ENCODE results near the gene FRS2.

The FRS2 gene

DNA sequence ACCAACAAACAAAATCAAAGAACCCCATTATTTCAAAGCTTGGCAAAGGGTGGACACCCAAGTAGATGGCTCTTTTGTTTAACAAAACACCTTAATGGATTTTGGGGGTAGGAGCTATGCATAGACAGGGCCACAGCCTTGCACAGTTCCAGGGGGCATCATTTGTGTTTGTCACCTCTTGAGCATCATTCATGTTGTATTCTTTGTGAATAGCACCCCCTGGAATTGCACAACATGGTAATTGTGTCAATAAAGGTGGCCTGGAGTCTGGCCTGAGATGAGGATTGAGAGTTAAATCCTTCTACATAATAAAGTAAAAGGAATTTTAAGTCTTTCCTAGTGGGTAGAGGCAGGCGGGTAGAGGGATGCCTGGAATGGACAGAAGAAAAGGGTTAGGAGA lies 3.3 kb upstream of the FRS2 start:
- DNase-seq, result no peak

DNA sequence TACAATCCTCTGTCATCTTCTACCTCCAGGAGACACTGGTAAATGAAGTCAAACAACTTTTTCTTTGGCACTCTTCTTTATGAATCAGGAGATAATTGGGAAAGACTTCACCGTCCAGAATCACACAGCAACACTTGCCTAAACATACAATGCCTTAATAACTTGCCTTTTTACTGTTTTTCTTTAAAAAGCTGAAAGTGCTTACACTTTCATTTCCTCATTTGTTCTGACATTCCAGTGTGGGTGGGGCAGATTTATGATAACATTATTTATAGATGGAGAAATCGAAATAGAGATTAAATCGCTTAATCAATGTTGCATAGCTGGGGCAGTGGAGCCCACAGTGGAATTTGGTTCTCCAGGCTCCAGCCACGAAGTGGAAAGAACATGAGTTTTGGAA lies 2.8 kb upstream of the FRS2 start:
- DNase-seq, result no peak

DNA sequence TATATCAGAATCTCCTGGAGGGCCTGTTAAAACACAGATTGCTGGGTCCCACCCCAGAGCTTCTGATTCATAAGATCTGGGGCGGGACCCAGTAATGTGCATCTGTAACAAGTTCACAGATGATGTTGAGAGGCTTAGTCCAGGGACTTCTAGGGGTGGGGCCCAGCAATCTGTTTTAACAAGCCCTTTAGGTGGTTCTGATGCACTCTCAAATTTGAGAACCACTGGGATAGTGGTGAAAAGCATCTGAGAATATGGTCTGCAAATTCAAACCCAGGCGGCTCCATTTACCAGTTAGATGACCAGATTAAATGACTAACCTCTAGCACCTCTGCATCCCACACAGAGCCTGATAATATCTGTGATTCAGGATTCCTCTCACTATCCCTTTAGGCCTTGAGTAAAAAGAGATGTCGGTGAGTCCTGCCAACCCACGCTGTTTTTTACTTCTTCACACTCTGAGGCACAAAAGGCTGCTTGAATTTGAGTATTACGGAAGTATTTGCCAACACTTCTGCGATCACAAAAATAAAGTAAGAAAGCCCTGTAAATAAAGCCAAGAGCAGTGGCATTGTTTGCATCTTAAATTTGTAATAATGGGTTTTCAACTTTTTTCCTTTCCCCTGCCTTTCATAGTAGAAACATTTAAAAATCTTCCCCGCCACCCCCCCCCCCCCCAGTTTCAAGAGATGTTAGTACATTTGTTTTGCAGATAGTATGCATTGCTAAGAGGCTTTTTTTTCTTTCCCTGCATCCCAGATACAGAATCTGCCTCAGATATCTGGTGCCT lies 1.8 kb upstream of the FRS2 start:
- peak; percentile 34 for DNase-seq

DNA sequence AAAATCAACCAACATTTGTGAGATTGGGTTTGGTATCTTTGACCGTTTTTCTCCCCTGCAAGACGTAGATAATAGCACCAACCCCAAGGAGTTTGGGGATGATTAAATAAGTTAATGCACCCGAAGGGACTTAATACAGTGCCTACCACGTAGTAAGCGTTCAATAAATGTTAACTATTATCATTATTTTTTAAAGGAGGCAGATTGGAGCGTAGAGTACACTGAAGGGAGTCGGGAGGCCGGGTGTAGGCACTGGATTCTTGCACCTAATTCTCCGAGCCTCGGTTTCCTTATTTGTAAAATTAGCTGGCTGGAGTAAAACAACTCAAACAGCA lies 367 bp upstream of the FRS2 start:
- DNase-seq, result no peak

DNA sequence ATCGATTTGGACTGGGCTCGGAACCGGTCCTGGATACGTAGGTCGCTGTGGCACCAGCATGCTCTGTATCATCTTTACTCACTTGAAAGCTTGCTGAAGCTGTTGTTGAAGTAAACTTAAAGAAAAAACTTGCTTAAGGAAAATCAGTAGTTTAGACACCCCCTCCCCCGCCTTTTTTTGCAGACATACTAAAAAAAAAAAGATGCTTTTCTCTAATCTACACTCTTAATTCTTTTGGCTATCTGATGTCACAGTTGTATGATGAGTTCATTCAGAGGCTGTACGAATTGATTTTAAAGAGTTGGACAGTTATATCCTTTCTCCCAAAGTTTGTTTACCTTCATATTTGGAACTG lies 865 bp downstream of the FRS2 start:
- DNase-seq, result no peak

GRCh38 chr12:69471667-69472385 lies 1.6 kb downstream of the FRS2 start:
- DNase-seq, result no peak

DNA sequence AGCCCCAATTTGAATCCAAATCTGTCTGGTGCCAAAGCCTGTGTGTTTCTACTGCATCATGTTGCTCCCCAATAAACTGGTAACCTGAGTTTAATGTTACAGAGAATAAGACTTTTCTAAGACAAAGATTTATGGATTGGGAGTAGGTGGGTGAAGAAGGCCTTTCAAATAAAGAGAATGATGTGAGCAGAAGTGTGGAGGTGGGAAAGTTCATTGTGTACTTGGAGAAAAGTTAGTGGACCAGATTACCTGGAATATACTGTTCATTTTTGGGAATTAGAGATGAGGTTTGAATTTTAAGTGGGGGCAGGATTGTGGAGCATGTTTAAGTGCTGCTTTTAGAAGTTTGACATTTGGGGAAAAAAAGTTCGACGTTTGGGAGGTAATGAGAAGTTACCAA lies 3.1 kb downstream of the FRS2 start:
- no peak for DNase-seq

GRCh38 chr12:69474456-69474855 lies 4.3 kb downstream of the FRS2 start:
- DNase-seq, result no peak

GRCh38 chr12:69475237-69475975 lies 5.2 kb downstream of the FRS2 start:
- no peak for DNase-seq

DNA sequence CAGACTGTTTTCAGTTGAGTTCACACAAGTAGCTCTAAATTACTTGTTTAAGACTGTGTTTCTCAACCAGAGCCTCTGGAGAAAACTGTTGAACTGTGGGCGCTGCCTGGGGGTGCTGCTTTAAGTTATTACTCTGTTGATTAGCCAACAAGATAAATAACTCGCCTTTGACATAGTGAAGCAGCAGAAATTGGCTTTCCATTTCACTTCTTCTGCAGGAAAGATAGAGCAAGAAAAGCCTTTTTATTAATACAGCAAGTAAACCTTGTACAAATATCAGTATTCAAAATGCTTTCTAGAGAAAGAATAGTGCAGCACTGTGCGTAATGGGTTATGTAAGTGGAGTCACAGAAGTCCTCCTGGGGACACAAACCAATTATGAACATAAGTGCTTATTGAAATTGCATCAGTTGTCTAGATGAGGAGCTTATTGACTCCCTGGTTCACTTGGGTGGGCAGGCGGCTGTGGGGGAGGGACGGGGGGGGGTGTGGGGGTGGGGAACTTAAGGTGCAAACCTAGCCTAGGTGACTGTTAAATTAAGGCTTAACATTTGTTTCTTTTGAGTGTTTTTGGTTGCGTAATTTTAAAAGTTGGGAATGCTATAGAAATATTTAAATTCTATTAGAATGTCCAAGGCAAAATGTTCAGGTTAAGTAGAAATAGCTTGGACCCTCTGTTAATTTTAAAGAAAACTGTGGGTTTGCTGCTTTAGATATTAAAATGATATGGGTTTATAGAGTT lies 6.3 kb downstream of the FRS2 start:
- DNase-seq, result no peak

- DNase-seq, result no peak
Observed at GRCh38 chr12:69479675-69480074, 9.5 kb downstream of the FRS2 start.

- DNase-seq, result no peak
Observed at GRCh38 chr12:69480698-69481097, 10.5 kb downstream of the FRS2 start.

GRCh38 chr12:69481133-69481532 lies 10.9 kb downstream of the FRS2 start:
- DNase-seq, result no peak

GRCh38 chr12:69483700-69484099 lies 13.5 kb downstream of the FRS2 start:
- no peak for DNase-seq

- DNase-seq, result no peak
Observed at GRCh38 chr12:69484428-69484827, 14.2 kb downstream of the FRS2 start.

DNA sequence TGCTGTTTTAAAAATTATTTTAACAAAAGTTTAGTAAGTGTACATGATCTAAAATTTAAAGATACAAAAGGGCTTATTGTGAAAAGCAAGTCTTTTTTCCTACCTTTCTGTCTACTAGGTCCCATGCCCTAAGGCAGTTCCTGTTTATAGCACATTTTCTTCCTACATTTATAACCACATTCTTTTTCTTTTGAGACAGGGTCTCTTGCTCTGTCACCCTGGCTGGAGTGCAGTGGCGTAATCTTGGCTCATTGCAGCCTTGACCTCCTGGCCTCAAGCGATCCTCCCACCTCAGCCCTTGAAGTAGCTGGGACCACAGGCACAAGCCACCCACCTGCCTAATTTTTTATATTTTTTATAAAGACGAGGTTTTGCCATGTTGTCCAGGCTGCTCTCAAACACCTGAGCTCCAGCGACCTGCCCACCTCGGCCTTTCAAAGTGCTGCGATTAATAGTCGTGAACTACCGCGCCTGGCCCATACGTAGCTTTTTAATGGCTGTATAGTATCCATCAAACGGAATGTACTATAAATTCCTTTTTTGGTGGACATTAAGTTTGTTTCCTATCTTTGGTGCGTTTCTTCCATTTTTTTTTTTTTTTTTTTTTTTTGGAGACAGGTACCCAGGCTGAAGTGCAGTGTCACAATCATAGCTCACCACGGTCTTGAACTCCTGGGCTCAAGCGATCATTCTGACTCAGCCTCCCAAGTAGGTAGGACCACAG lies 20.9 kb downstream of the FRS2 start:
- DNase-seq, result no peak

GRCh38 chr12:69492739-69493138 lies 22.6 kb downstream of the FRS2 start:
- no peak for DNase-seq

DNA sequence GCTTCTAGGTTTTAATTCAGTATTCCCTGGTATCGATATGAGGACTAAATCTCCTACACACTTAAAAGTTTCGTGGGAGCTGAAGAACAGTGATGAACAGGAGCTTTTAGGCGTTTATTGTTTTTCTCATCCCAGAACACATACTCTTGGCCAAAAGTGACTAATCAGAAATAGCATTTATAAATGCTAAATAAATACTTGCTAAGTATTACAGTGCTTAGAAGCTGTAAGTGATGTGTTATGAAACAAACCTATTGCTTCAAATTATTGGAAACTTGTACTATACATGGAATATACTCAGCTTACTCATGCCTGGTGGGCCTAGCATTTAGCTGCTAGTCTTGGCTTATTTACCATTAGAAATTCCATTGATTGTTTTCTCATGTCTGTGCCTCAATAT lies 24.9 kb downstream of the FRS2 start:
- DNase-seq, result no peak

DNA sequence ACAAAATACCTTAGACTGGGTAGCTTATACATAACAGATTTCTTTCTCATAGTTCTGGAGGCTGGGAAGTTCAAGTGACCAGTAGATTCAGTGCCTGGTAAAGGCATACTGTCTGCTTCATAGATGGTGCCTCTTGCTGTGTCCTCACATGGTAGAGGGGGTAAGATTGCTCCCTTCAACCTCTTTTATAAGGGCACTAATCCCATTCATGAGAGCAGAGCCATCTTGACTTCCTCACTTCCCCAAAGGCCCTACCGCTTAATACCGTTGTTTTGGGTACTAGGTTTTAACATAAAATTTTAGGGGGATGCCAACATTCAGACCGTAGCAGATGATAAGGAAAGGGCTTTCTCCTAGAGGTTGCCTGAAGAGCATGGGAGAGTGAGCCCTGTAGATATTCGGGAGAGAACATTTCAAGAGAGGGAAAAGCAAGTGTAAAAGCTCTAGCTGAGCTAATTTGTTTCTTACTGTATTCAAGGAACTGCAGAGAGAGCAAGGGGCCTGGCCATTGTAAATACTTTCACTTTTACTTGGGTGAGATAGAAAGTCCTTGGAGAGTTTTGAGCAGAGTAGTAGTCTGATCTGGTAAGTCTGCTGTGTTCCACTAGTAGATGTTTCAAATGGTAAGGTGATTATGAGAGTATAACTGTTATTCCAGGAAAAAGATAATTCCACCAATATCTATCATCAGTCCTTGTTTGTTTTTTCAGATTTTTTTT lies 27.3 kb downstream of the FRS2 start:
- no peak for DNase-seq

DNA sequence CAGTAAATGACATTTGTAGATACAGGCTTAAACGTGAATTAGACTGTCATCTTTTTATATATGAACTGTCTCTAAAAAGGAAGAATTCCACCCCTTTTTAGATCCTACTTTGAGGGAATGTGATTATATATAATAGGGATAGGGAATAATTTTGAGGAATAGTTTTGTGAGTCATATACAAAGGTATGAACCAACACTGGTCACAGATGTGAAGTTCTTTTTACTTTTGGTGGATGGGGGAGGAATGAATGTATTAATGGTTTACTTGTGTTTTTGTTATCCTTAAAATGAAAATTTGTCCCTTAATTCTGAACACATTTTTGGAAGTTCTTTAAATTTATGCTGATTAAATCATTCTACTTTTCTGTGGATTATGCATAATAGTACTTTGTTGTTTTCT lies 30.4 kb downstream of the FRS2 start:
- DNase-seq, result no peak

DNA sequence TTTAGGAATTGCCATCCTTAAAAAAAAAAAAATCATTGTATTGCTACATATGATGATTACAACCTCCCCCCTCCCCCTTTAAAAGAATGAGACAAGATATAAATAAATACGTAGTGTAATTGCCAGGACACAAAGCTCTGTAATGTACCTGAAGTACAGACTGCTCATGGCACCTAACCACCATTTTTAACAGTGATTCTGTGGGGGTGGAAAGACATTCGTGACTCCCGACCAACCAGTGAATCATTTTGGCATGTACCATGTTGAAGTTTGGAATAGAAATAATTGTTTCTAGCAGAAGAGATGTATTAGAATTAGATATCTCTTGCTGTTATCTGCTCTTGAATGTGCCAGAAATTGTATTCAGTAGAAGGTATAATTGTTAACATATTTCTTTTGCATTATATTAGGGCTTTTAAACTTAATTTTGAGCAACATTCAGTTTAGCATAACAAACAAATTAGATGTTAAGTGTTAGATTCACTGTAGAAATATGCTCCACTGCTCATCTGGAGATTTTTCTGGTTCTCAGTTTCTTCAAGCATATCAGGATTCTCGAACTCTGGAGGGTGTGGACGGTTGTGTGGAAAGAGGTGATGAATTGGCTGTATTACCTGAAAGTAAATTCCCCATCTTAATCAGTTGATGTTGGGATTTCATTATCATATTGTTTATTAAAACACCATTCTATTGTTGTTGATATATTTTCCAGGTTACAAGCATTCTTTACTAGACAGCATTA lies 31.1 kb downstream of the FRS2 start:
- DNase-seq, result no peak

Measured in stimulated activated CD8-positive, alpha-beta memory T cell treated with anti-CD3 and anti-CD28 coated beads, Interleukin-4, amount 100 ng/mL, for 48 hours (primary cell).